WTC11 (cell line): ENCODE results near the gene E2F2. TPM values are rescaled to one million over a fixed set of nuclear protein-coding genes. Genes with fewer than 3 reads are reported as not detected.

ENCODE experiments used
- ATAC-seq: fragments of 200-7000 bp; cut with Tn5 transposase; 2 replicates; pipeline ENCODE4 v1.10.0; 2021; ENCODE audit warnings: mild to moderate bottlenecking, moderate library complexity
- CTCF ChIA-PET: fragments of 300-600 bp; sonication (Branson Sonifier 250); formaldehyde crosslinking; loops from one replicate; lab custom pipeline; 2021; ENCODE audit warnings: antibody characterized with exemption; lab: Charles Lee
- POLR2A ChIA-PET: fragments of 350-600 bp; sonication (Branson Sonifier 250); formaldehyde crosslinking; loops from one replicate; lab custom pipeline; 2021; ENCODE audit warnings: antibody characterized with exemption; lab: Charles Lee
- DNase-seq: peaks from one replicate; pipeline ENCODE4 v3.0.0; 2021; ENCODE audit warnings: low spot score
- H3K27ac Mint-ChIP-seq: 2 replicates; pipeline ENCODE4 v1.8.0; 2021; ENCODE audit warnings: mixed read lengths
- H3K27me3 Mint-ChIP-seq: 2 replicates; pipeline ENCODE4 v1.8.0; 2021; ENCODE audit warnings: low read depth, mild to moderate bottlenecking, moderate library complexity, mixed read lengths
- H3K36me3 Mint-ChIP-seq: 2 replicates; pipeline ENCODE4 v1.8.0; 2021; ENCODE audit warnings: mixed read lengths
- H3K4me1 Mint-ChIP-seq: 2 replicates; pipeline ENCODE4 v1.8.0; 2022; ENCODE audit warnings: mixed read lengths
- H3K4me3 Mint-ChIP-seq: 2 replicates; pipeline ENCODE4 v1.8.0; 2021; ENCODE audit warnings: mild to moderate bottlenecking, moderate library complexity, mixed read lengths
- H3K9me3 Mint-ChIP-seq: 2 replicates; pipeline ENCODE4 v1.8.0; 2021; ENCODE audit warnings: mixed read lengths
- ELF4 ChIP-seq: sonication (generic); formaldehyde crosslinking; IDR thresholded peaks from 2 replicates; pipeline ENCODE4 v1.8.1; 2022; ENCODE audit warnings: low read depth, mild to moderate bottlenecking, moderate library complexity, missing genetic modification reagents
- FOXK1 ChIP-seq: sonication (generic); formaldehyde crosslinking; IDR thresholded peaks from 2 replicates; pipeline ENCODE4 v1.8.0; 2022; ENCODE audit warnings: mild to moderate bottlenecking, moderate library complexity, missing genetic modification reagents
- IRF2 ChIP-seq: sonication (generic); formaldehyde crosslinking; IDR thresholded peaks from 2 replicates; pipeline ENCODE4 v1.8.0; 2022; ENCODE audit warnings: low read depth, missing genetic modification reagents, borderline replicate concordance
- MXD4 ChIP-seq: fragments of 250-450 bp; sonication (Bioruptor Pico); IDR thresholded peaks from 2 replicates; pipeline ENCODE4 v1.8.0; 2021; ENCODE audit warnings: mild to moderate bottlenecking, moderate library complexity, borderline replicate concordance
- NR1H2 ChIP-seq: sonication (generic); formaldehyde crosslinking; IDR thresholded peaks from 2 replicates; pipeline ENCODE4 v1.9.0; 2021; ENCODE audit warnings: mild to moderate bottlenecking, moderate library complexity, missing genetic modification reagents
- NR2C2 ChIP-seq: sonication (generic); formaldehyde crosslinking; IDR thresholded peaks from 2 replicates; pipeline ENCODE4 v1.8.0; 2022; ENCODE audit warnings: mild to moderate bottlenecking, missing genetic modification reagents
- NR3C1 ChIP-seq: sonication (generic); formaldehyde crosslinking; conservative IDR thresholded peaks from 2 replicates; pipeline ENCODE4 v1.8.1; 2023; ENCODE audit warnings: low read depth, mild to moderate bottlenecking, missing genetic modification reagents
- OVOL2 ChIP-seq: fragments of 250-450 bp; sonication (Bioruptor Pico); IDR thresholded peaks from 2 replicates; pipeline ENCODE4 v1.9.0; 2021; ENCODE audit warnings: mild to moderate bottlenecking, borderline replicate concordance
- PRRX2 ChIP-seq: fragments of 250-450 bp; sonication (Bioruptor Pico); IDR thresholded peaks from 2 replicates; pipeline ENCODE4 v1.8.0; 2021; ENCODE audit warnings: mild to moderate bottlenecking
- RELA ChIP-seq: sonication (generic); formaldehyde crosslinking; IDR thresholded peaks from 2 replicates; pipeline ENCODE4 v1.8.1; 2022; ENCODE audit warnings: missing genetic modification reagents, mild to moderate bottlenecking, borderline replicate concordance
- RORB ChIP-seq: fragments of 250-450 bp; sonication (Bioruptor Pico); IDR thresholded peaks from 2 replicates; pipeline ENCODE4 v1.9.0; 2021; ENCODE audit warnings: mild to moderate bottlenecking
- SMAD4 ChIP-seq: sonication (generic); formaldehyde crosslinking; IDR thresholded peaks from 2 replicates; pipeline ENCODE4 v1.8.0; 2022; ENCODE audit warnings: mild to moderate bottlenecking, missing genetic modification reagents
- ZNF121 ChIP-seq: sonication (generic); formaldehyde crosslinking; IDR thresholded peaks from 2 replicates; pipeline ENCODE4 v1.8.0; 2023; ENCODE audit warnings: missing genetic modification reagents
- ZNF219 ChIP-seq: sonication (generic); formaldehyde crosslinking; IDR thresholded peaks from 2 replicates; pipeline ENCODE4 v1.8.0; 2023; ENCODE audit warnings: missing genetic modification reagents, mild to moderate bottlenecking, borderline replicate concordance
- total RNA-seq: library from RNA; stranded (reverse); gene quantifications from 3 replicates; pipeline ENCODE4 v1.2.3, GENCODE V29; 2021
- TF ChIP-seq, protein P1 (sequence below): sonication (generic); formaldehyde crosslinking; IDR thresholded peaks from 2 replicates; pipeline ENCODE4 v1.8.0; 2023; ENCODE audit warnings: missing genetic modification reagents
- TF ChIP-seq, protein P2 (sequence below): sonication (generic); formaldehyde crosslinking; IDR thresholded peaks from 2 replicates; pipeline ENCODE4 v1.8.0; 2022; ENCODE audit warnings: mild to moderate bottlenecking, missing genetic modification reagents
- TF ChIP-seq, protein P3 (sequence below): sonication (generic); formaldehyde crosslinking; IDR thresholded peaks from 2 replicates; pipeline ENCODE4 v1.8.0; 2022; ENCODE audit warnings: mild to moderate bottlenecking, missing genetic modification reagents
- TF ChIP-seq, protein P4 (sequence below): fragments of 250-450 bp; sonication (Bioruptor Pico); IDR thresholded peaks from 2 replicates; pipeline ENCODE4 v1.9.0; 2021; ENCODE audit warnings: mild to moderate bottlenecking
- TF ChIP-seq, protein P5 (sequence below): fragments of 250-450 bp; sonication (Bioruptor Pico); IDR thresholded peaks from 2 replicates; pipeline ENCODE4 v1.9.0; 2021; ENCODE audit warnings: moderate library complexity, mild to moderate bottlenecking, inconsistent platforms, borderline replicate concordance
- TF ChIP-seq, protein P6 (sequence below): sonication (generic); formaldehyde crosslinking; IDR thresholded peaks from 2 replicates; pipeline ENCODE4 v1.8.1; 2023; ENCODE audit warnings: mild to moderate bottlenecking, missing genetic modification reagents, moderate library complexity
- TF ChIP-seq, protein P7 (sequence below): sonication (generic); formaldehyde crosslinking; conservative IDR thresholded peaks from 2 replicates; pipeline ENCODE4 v1.8.1; 2023; ENCODE audit warnings: mild to moderate bottlenecking, low read depth, missing genetic modification reagents, moderate library complexity

Gene E2F2
- total RNA-seq, 1 experiment from 2014 or later, result 5.6 TPM

DNA sequence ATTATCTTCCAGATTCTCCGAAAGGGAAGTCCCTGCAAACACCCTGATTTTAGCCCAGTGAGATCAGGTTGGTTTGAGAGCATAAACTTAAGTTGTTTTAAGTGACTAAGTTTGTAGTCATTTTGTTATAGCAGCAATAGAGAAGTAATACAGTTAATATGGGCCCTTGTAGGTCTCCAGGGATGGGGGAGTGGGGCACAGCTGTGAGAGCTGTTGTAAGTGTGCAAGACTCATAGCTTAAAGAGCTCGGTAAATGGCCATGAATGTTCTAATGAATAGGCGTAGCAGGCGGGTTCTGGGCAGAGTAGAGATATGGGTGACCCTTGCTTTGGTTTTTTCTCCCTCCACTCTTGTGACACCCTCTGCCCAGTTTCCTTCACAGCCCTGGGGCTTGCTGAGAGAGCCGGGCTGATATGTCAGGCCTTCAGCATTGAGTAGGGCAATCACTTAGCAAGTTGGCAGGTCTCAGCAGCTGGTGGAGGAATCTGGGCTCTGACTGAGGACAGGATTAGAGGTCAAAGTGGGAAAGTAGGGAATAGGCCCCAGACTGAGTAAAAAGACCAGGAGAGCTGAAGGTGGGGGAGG, 44.3 kb upstream of the E2F2 start:
- H3K4me3 Mint-ChIP-seq, result no peak overlapping the region
- CTCF ChIA-PET, result interaction anchor here (0.9 to 4.4 kb wide), 4 partner anchors 22 to 62 kb away, joined by 3 to 25 read pairs (median 9); no protein-coding TSS in a partner anchor
- ATAC-seq (no peak), DNase-seq (no peak)
- H3K36me3 Mint-ChIP-seq, result peaks cover 7% of the 10 kb centered on the region
- POLR2A ChIA-PET, result interaction anchor here (0.6 kb wide), 1 partner anchor 191 kb away, joined by 4 read pairs; no protein-coding TSS in a partner anchor
- peaks cover 35% of the 10 kb centered on the region for H3K4me1 Mint-ChIP-seq
- TF ChIP-seq, protein P1, sequence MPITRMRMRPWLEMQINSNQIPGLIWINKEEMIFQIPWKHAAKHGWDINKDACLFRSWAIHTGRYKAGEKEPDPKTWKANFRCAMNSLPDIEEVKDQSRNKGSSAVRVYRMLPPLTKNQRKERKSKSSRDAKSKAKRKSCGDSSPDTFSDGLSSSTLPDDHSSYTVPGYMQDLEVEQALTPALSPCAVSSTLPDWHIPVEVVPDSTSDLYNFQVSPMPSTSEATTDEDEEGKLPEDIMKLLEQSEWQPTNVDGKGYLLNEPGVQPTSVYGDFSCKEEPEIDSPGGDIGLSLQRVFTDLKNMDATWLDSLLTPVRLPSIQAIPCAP, result no peak
- TF ChIP-seq, protein P2, sequence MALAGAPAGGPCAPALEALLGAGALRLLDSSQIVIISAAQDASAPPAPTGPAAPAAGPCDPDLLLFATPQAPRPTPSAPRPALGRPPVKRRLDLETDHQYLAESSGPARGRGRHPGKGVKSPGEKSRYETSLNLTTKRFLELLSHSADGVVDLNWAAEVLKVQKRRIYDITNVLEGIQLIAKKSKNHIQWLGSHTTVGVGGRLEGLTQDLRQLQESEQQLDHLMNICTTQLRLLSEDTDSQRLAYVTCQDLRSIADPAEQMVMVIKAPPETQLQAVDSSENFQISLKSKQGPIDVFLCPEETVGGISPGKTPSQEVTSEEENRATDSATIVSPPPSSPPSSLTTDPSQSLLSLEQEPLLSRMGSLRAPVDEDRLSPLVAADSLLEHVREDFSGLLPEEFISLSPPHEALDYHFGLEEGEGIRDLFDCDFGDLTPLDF (CRISPR knock-in tag), result no peak
- TF ChIP-seq MXD4 (CRISPR knock-in tag) (no peak), IRF2 (CRISPR knock-in tag) (no peak), ZNF121 (CRISPR knock-in tag) (no peak), ELF4 (no peak), RORB (CRISPR knock-in tag) (no peak), SMAD4 (CRISPR knock-in tag) (no peak), NR1H2 (CRISPR knock-in tag) (no peak)
- TF ChIP-seq, protein P3, sequence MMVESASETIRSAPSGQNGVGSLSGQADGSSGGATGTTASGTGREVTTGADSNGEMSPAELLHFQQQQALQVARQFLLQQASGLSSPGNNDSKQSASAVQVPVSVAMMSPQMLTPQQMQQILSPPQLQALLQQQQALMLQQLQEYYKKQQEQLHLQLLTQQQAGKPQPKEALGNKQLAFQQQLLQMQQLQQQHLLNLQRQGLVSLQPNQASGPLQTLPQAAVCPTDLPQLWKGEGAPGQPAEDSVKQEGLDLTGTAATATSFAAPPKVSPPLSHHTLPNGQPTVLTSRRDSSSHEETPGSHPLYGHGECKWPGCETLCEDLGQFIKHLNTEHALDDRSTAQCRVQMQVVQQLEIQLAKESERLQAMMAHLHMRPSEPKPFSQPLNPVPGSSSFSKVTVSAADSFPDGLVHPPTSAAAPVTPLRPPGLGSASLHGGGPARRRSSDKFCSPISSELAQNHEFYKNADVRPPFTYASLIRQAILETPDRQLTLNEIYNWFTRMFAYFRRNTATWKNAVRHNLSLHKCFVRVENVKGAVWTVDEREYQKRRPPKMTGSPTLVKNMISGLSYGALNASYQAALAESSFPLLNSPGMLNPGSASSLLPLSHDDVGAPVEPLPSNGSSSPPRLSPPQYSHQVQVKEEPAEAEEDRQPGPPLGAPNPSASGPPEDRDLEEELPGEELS, result no peak
- TF ChIP-seq, protein P4, sequence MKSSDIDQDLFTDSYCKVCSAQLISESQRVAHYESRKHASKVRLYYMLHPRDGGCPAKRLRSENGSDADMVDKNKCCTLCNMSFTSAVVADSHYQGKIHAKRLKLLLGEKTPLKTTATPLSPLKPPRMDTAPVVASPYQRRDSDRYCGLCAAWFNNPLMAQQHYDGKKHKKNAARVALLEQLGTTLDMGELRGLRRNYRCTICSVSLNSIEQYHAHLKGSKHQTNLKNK, result no peak
- TF ChIP-seq, protein P5, sequence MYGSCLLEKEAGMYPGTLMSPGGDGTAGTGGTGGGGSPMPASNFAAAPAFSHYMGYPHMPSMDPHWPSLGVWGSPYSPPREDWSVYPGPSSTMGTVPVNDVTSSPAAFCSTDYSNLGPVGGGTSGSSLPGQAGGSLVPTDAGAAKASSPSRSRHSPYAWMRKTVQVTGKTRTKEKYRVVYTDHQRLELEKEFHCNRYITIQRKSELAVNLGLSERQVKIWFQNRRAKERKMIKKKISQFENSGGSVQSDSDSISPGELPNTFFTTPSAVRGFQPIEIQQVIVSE, result no peak
- no peak overlapping the region for H3K27ac Mint-ChIP-seq
- peaks cover 7% of the 10 kb centered on the region for H3K9me3 Mint-ChIP-seq
- no peaks in the 10 kb centered on the region for H3K27me3 Mint-ChIP-seq

DNA sequence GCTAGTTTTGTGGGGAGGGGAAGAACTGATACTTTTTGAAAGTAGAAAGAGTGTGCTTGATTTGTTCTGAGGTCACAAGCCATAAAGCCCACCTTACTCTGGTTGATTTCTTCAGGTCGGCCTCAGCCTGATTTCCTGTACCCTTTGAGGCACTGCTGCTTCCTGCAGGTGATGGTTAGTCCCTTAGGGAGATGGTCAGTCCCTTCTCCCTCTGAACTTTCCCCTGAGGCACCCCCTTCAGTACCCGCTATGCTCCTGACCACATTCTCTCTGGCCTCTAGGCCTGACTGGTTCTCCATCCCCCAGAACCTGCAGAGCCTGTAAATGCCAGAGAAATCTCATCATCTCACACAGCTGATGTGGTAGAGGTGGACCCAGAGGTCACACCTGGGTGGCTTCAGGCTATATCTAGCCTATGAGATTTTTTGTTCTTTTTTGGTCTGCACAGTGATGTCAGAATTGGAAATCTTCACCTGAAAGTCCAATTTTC, 43.3 kb upstream of the E2F2 start:
- TF ChIP-seq NR2C2 (no peak), ZNF219 (no peak), ELF4 (no peak), RELA (no peak), NR3C1 (no peak), FOXK1 (CRISPR knock-in tag) (no peak), PRRX2 (CRISPR knock-in tag) (no peak), OVOL2 (CRISPR knock-in tag) (no peak)
- TF ChIP-seq, protein P6, sequence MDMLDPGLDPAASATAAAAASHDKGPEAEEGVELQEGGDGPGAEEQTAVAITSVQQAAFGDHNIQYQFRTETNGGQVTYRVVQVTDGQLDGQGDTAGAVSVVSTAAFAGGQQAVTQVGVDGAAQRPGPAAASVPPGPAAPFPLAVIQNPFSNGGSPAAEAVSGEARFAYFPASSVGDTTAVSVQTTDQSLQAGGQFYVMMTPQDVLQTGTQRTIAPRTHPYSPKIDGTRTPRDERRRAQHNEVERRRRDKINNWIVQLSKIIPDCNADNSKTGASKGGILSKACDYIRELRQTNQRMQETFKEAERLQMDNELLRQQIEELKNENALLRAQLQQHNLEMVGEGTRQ, result no peak
- TF ChIP-seq, protein P7, sequence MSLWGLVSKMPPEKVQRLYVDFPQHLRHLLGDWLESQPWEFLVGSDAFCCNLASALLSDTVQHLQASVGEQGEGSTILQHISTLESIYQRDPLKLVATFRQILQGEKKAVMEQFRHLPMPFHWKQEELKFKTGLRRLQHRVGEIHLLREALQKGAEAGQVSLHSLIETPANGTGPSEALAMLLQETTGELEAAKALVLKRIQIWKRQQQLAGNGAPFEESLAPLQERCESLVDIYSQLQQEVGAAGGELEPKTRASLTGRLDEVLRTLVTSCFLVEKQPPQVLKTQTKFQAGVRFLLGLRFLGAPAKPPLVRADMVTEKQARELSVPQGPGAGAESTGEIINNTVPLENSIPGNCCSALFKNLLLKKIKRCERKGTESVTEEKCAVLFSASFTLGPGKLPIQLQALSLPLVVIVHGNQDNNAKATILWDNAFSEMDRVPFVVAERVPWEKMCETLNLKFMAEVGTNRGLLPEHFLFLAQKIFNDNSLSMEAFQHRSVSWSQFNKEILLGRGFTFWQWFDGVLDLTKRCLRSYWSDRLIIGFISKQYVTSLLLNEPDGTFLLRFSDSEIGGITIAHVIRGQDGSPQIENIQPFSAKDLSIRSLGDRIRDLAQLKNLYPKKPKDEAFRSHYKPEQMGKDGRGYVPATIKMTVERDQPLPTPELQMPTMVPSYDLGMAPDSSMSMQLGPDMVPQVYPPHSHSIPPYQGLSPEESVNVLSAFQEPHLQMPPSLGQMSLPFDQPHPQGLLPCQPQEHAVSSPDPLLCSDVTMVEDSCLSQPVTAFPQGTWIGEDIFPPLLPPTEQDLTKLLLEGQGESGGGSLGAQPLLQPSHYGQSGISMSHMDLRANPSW (CRISPR knock-in tag), result no peak
- ATAC-seq, result no peak
- no peak overlapping the region for H3K4me3 Mint-ChIP-seq
- peaks cover 7% of the 10 kb centered on the region for H3K9me3 Mint-ChIP-seq
- peaks cover 7% of the 10 kb centered on the region for H3K36me3 Mint-ChIP-seq
- no peaks in the 10 kb centered on the region for H3K27me3 Mint-ChIP-seq
- DNase-seq, result no peak
- ChIA-PET POLR2A (no interaction called here), CTCF (interaction anchor here (0.8 to 4.4 kb wide), 2 partner anchors 10 to 63 kb away, joined by 4 to 25 read pairs; no protein-coding TSS in a partner anchor)
- peaks cover 41% of the 10 kb centered on the region for H3K4me1 Mint-ChIP-seq
- H3K27ac Mint-ChIP-seq, result no peak overlapping the region
